NCI-H526 treated with DMSO at 0.1 percent for 48 hours (cell line): Measurements from ENCODE around the gene STRC.
"Not testable (repeated sequence)": the region's sequence is repeated elsewhere in the genome, so short reads cannot be mapped to it uniquely, and the experiment has no call there.

ENCODE experiments used
- DNase-seq: peaks from one replicate; lab custom pipeline; 2025; lab: John Stamatoyannopoulos, UW

Gene STRC

DNA sequence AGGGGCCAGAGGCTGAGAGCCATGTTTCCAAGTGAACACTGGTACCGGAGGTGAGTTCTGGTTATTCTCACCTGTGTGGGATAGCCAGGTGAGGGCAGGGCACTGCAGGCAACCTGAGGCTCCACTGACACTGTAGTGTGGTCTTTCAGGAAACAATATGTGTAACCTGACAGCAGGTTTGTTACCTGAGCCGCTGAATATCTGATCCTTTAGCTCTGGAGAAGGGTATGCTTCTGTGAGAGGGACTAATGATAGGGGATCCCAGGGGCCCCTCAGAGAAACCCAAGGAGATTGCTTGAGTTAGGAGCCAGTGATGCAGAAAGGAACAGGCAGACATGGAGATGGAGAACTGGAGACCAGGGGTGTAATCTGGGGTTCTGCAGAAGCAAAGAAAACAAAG is at the start of gene STRC:
TSS of gene STRC (minus strand) at position 101 of the 400 bp plus-strand sequence. CDS start at position 23, 78 bp downstream.
- not testable (repeated sequence) for DNase-seq

DNA sequence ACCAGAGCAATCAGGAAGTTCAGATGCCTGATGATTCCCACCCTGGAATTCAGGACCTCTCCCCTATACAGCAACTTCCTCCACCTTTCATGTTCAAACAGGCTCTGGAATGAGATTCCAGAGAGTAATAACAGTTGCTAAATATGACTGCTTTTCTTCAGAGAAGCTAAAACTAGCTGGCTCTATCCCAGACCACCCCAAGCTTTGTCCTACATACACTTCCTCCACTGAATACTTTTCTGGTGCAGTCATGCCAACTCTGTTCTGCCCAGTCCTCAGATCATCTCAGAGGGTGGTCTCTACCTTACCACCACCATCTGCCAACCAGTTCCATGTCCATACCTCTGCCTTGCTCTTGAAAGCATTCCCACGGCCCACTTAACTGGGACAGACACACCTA is 47.6 kb upstream of the STRC start:
- not testable (repeated sequence) for DNase-seq

DNA sequence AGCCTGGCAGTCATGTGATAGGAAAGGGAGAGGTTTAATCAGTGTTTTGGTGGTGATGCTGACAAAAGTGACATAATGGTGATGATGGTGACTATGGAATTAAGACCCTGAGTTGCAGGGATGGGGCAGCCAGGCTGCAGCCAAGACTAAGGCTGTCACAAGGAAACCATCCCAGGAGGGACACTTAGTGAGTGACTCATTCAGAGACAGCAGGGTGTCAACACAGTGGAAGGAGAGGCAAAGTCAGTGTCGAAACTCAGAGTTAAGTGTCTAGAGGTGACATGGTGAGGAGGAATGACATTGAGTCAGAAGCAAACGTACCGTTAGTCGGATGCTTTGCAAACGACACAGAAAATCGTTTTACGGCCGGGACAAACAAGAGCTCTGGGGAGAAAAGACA is 44.7 kb upstream of the STRC start:
- DNase-seq, result not testable (repeated sequence)

DNA sequence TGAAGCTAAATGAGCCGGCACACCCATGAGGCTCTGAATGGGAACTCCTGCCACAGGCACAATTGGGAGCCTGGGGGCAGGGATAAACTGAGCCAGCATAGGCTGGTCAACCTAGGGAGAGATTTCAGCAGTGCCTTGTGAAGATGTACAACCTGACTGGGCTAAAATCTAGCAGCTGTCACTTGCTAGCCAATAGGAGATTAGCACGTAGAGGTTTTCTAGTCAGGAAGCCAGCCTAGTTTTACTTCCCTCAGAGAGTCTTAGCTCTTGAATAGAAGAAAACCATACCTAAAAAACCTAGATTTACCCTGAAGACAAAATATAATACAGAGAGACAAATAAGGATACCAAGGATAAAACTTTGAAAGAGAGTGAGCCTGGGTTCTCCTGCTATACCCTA is 43.7 kb upstream of the STRC start:
- not testable (repeated sequence) for DNase-seq

DNA sequence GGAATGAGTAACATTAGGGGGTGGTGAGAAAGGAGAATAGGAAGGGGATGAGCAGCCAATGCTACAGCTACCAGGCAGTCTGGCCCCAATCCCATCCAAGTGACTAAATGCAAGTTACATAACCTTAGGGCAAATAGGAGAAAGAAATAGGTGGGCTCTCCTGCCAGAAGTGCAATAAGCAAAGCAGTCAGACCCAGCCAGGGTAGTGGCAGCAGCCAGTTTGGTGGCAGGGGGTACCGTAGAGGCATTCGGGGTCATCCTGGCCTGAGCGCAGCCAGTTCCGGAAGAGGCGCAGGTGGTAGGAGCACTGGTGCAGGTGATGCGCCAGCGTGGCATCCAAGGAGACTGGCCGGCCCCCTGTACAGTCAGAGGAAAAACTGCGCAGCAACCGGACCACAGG is 41.1 kb upstream of the STRC start:
- not testable (repeated sequence) for DNase-seq

DNA sequence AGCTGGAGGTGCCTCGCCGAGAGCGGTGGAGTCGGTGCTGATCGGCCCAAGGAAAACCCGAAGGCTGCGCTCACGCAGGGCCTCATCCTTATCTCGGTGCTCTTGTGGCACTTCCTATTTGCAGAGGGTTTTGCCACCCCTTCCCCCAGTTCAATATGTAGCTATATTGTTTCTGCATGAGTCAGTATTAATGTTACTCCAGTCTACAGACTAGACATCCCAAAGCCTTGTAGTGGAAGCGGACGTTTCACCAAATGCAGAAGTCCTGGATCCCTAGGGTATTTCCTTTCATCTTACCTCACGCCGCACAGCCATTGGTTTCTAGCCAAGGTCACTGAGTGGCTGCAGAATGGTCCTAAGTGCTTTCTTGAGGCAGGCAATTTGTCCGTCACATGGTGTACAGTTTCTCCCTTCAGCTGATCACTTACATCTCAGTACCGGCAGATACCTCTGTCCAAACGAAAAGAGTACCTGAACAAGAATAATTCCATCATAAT is 30.9 kb upstream of the STRC start:
- not testable (repeated sequence) for DNase-seq

DNA sequence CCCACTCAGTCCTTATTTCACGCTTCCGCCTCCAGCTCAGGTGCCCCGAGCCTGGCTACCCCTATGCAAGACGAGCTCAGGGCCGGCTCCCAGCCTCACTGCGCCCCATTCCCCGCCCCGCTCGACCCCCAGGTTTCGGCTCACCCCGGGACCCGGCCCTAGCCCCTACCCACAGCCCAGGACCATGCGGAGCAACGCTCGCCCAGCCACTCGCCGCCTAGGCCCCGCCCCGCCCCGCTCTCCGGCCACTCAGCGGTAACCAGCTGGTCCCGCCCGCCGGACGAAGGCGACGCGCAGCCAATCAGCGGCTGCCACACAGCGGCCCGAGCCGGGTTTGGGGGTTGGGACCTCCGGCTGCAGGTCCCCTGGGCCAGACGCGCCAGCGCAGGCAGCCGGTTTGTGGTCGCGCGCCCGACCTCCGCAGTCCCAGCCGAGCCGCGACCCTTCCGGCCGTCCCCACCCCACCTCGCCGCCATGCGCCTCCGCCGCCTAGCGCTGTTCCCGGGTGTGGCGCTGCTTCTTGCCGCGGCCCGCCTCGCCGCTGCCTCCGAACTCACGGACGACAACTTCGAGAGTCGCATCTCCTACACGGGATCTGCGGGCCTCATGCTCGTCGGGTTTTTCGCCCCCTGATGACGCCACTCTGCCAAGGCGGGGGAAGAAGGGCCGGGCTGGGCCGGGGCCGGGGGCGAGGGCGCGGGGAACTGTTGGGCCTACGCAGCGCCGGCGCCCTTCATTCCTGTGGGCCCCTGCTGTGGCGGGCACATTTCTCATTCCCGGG is 30.2 kb upstream of the STRC start, which contains the start of gene CATSPER2:
TSS of gene CATSPER2 (minus strand) at position 196 of the 781 bp plus-strand sequence. CDS start 783 bp downstream, outside the sequence.
- no peak for DNase-seq

DNA sequence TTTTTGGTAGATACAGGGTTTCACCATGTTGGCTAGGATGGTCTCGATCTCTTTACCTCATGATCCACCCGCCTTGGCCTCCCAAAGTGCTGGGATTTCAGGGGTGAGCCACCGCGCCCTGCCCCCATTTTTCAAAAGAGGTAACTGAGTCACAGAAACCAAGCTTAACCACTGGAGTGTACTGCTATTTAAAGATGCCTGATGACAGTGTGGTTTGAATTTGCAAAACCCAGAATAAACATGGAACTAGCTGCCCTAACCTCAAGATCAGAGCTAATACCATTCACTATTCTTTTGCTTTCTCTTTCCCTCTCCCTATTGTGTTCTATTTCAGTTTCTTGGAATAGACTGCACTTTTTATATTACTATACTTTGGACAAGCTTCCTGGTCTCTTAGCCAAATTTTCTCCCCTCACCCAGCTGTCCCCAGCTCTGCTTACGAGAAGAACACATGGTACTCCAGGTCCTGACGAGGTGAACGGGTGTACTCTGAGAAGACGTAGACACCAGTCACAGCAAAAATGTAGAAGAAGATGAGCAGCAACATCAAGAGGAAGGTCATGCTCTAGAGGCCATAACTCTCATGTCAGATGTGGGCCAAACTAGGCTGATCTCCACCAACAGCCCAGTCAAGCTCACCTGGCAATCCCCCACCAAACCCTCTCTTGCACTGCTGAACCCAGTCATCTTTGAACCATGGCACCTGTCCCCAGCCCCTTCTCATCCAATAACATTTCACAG is 20.0 kb upstream of the STRC start:
- DNase-seq, result not testable (repeated sequence)

DNA sequence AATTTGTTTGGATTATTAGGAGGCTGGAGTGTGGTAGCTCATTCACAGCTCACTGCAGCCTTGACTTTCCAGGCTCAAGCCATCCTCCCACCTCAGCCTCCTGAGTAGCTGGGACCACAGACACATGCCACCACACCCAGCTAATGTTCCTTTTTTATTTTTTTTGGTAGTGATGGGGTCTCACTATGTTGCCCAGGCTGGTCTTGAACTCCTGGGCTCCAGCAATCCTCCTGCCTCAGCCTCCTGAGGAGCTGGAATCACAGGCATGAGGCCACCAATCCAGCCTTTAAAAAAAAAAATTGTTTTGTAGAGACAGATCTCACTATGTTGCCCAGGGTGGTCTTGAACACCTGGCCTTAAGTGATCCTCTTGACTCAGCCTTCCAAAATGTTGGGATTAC is 8.3 kb upstream of the STRC start:
- not testable (repeated sequence) for DNase-seq

DNA sequence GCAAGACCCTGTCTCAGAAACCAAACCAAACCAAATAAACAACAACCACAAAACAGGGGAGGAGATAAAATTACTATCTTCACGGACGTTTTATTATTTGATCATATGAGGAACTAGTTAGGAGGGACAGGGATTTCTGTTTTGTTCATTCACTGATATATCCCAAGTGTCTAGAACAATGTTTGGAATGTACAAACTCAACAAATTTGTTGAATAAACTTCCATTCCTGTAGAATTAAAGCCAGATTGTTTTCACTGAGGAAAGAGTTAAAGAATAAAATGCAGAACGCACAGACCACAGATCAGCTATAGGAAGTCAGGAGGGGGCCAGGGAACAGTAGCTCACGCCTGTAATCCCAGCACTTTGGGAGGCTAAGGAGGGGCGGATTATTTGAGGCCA is 6.5 kb upstream of the STRC start:
- no peak for DNase-seq

DNA sequence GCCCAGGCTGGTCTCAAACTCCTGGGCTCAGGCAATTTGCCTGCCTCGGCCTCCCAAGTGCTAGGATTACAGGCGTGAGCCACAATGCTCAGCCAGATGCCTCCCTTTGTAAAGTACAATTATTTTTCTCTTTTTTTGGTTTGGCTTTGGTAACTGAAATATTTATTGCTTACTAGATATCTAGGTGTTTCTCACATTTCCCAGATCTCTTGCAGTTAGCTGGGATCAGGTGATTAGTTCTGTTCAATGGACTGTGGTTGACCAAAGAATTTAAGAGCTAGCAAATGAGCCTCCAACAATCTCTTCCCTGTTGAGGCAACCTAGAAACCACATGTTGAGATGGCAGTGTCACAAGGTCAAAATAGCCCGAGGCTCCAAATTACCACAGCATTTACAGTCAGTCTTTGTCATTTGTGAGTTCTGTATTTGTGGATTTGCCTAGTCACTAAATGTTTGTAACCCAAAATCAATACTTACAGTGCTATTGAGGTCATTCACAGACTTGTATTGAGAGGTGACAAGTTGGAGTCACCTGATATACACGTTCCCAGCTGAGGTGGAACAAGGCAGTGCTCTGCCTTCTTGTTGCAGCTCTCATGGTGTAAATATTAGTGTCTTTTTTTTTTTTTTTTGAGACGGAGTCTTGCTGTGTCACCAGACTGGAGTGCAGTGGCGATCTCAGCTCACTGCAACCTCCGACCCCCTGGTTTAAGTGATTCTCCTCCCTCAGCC is 3.6 kb upstream of the STRC start:
- not testable (repeated sequence) for DNase-seq

DNA sequence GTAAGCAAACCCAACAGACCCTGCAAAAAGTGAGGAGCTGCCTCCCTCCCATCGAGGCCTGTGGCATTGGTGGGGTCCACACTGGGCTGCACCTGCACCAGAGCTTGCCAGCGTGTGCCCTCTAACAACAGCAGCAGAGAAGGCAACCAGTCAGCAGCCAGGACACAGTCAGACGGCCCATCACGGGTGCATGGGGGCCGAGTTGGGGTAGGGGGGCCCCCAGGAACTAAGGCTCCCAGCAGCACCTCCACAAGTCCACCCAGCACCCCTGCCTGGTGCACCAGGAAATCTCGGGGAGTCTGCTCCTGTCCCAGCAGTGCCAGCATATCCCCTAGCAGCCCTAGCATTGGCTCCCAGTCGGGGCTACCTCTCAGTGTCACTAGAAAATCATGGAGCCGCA is 850 bp downstream of the STRC start:
- not testable (repeated sequence) for DNase-seq

DNA sequence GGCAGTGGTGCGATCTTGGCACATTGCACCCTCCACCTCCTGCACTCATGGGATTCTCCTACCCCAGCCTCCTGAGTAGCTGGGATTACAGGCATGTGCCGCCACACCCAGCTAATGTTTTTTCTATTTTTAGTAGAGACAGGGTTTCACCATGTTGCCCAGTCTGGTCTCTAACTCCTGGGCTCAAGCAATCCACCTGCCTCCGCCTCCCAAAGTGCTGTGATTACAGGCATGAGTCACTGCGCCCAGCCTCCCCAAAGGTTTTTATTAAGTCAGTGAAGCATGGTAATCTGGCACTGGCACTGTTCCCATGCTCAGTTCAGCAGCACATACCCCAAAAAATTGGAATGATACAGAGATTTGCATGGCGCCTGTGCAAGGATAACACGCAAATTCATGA is 16.4 kb downstream of the STRC start:
- DNase-seq, result not testable (repeated sequence)

DNA sequence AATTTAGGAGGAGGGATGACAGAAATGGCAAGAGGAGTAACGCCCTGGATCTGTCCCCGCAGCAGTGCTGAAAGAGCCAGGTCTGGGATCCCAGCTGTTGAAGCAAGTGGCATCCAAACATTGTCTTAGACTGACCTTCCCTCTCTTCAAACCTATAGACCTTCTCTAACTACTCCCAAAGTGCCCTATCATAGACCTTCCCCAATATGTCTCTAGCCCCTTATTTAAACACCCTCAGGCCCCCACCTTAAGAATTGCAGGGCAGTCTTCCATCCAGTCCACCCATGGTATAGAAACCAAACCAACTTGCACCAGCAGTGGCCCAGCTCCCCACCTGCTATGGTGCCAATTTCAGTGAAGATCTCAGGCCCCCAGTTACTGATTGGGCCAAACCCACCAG is 18.4 kb downstream of the STRC start:
- DNase-seq, result not testable (repeated sequence)

DNA sequence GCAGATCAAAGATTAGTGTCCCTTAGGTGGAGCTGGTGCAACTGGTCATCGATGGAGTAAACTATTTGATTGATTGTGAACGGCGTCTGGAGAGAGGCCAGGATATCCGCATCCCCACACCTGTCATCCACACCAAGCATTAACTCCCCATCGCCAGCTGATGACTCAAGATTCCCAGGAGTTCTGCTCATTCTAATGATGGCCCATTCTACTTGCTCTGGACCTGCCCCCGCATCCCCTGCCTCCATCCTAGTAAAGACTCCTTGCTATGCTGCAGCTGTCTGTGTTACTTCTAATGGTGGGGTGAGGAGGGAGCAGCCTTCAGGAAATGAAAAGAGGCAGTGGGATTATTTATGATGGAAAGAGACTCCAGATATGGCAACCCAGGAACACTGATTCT is 19.5 kb downstream of the STRC start:
- DNase-seq, result not testable (repeated sequence)

DNA sequence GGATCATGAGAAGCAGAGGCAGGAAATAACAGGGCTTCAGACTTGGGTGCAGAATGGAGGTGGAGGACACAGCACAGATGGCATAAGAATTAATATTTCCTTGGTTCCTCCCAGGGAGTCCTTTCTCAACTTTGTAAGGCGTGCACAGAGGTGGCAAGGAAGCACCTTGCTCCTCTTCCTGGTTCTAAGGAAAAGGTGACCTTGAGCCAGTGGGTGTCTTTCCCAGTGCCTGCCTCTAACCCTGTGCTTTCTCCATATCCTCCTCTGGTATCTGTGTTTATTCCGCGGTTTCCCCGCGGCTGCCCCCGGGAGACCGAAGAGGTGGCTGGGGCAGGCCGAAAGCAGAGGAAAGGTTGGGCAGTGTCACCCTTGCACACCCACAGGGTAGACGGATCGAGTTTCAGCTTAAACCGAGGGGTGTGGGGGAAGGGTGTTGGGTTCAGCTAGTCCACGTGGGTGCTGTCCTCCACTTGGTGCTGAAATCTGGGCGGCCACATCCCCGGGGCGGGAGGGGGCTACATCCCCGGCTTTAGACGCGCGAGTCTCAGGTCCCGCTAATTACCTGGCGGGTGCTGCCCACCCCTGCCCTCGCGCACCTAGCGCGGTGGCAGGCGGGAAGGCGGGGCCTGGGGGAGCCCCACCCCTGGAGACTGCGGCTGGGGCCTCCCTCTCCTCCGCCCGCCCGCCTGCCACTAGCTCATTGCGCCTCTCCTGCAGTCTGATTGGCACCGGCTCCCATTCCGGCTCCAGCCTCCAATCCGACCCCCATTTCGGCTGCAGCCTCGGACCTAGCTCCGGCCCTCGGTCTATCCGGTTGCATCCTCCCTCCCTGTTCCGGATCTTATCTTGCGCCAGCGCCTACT is 25.0 kb downstream of the STRC start, which contains the start of gene CKMT1B:
TSS of gene CKMT1B (plus strand) at position 700 of the 863 bp plus-strand sequence. CDS start 192 bp downstream, outside the sequence.
- DNase-seq, result not testable (repeated sequence)

DNA sequence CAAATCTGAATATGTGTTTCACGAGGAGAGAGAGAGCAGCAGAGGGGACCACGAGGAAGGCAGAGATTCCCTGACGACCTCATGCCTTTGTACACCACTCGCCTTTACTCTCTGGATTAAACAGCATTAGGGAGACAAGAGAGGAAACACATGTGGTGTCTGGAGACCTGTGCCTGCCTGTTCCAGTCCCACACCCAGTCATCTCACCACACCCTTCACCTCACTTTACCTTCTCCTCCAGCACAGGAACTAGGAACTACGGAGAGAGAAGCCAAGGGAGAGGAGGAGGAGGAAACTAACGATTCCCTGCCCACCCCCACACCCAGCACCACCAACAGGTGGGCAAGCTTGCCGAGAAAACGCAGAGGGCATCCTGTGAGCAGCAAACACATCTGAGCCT is 25.8 kb downstream of the STRC start:
- not testable (repeated sequence) for DNase-seq

DNA sequence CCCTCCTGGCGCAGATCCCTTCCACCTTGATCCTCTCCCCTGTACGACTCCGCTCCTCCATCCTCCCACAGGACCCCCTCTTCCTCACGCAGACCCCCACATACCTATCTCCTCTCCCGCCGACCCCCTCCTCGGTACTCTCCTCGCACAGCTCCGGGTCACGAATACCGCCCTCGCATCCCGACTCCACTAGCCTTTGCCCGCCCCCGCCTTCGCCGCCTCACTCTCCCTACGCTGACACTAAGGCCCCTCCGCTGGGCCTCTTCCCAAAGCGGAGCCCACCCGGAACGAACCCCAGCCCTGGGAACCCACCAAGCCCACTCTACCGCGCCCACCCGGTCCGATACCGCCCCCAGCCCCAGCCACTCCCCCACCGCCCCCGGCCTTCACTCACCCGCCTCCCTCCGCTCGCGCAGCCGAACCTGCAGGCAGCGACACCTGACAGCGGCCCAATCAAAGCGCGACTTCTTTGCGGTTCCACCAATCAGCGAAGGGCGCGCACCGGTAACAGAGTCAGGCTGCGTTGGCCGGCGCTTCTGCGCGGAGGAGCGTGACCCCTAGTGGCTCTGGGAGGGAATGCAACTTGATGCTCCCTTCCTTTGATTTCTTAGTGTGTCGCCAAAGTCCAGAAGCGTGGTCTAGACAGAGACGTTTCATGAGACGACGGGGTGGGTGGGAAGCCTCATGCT is 28.7 kb downstream of the STRC start, which contains the start of gene PPIP5K1:
TSS of gene PPIP5K1 (minus strand) at position 431 of the 689 bp plus-strand sequence. CDS start 5,704 bp downstream, outside the sequence.
- not testable (repeated sequence) for DNase-seq

DNA sequence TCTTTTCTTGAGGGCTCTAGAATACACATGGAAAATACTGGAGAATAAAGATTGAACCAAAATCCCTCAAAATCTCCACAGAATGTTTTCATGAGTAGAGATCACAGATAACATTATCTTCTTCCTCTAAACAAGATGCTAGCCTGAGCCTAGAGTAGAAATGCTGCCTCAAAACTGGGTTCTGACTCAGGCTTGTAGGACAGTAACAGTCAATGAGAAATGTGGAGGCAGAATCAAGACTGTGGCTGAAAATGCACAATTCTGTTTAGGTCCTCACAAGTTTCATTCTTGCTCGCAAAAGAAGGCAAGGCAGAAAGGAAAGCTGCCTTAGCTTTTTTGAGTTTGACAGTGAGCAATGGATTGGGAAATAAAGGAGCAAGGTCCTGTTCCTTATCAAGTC is 44.0 kb downstream of the STRC start:
- not testable (repeated sequence) for DNase-seq

DNA sequence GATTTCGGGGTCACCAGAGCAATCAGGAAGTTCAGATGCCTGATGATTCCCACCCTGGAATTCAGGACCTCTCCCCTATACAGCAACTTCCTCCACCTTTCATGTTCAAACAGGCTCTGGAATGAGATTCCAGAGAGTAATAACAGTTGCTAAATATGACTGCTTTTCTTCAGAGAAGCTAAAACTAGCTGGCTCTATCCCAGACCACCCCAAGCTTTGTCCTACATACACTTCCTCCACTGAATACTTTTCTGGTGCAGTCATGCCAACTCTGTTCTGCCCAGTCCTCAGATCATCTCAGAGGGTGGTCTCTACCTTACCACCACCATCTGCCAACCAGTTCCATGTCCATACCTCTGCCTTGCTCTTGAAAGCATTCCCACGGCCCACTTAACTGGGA is 52.0 kb downstream of the STRC start:
- not testable (repeated sequence) for DNase-seq
